HFFc6 (cell line): ENCODE results near the gene ZNF581. TPM values are rescaled to one million over a fixed set of nuclear protein-coding genes. Genes with fewer than 3 reads are reported as not detected.

Experiments
- DNase-seq: peaks from one replicate; pipeline ENCODE4 v3.0.0-alpha.2; 2018
- H3K27ac Mint-ChIP-seq: 2 replicates; pipeline ENCODE4 v1.8.0; 2020; ENCODE audit warnings: mild to moderate bottlenecking, mixed read lengths
- H3K27me3 Mint-ChIP-seq: 2 replicates; pipeline ENCODE4 v1.8.0; 2021; ENCODE audit warnings: mild to moderate bottlenecking, moderate library complexity, mixed read lengths; ENCODE audit not compliant: insufficient read depth
- H3K36me3 Mint-ChIP-seq: 2 replicates; pipeline ENCODE4 v1.8.0; 2021; ENCODE audit warnings: low read depth, mixed read lengths
- H3K4me1 Mint-ChIP-seq: 2 replicates; pipeline ENCODE4 v1.8.0; 2020; ENCODE audit warnings: low read depth, mixed read lengths
- H3K4me3 Mint-ChIP-seq: 2 replicates; pipeline ENCODE4 v1.8.0; 2020; ENCODE audit warnings: mild to moderate bottlenecking, moderate library complexity, mixed read lengths
- H3K9me3 Mint-ChIP-seq: 2 replicates; pipeline ENCODE4 v1.8.0; 2020; ENCODE audit warnings: mild to moderate bottlenecking, mixed read lengths
- CTCF ChIP-seq: fragments of 200-600 bp; sonication (generic); IDR thresholded peaks from 2 replicates; pipeline ENCODE4 v1.5.0; 2021; ENCODE audit warnings: antibody characterized with exemption, mild to moderate bottlenecking
- total RNA-seq, 6 experiments: library from RNA; stranded (reverse); fragmentation: NEBNext Ultra II Directional; extraction: Animal tissue kit (Norgen Biotek cat#: 25700); gene quantifications; 2 replicates in 1 of 6; 3 replicates in 5 of 6; pipeline ENCODE4 v1.2.3, GENCODE V29; 2021

ZNF581 gene
- total RNA-seq, 6 experiments from 2014 or later: 20.1 to 25.8 (median 21.9) TPM

- no peak for DNase-seq
- H3K27me3 Mint-ChIP-seq: peaks cover 7% of the 10 kb centered on the region
- H3K9me3 Mint-ChIP-seq: no peaks in the 10 kb centered on the region
- no peak overlapping the region for H3K27ac Mint-ChIP-seq
- H3K4me1 Mint-ChIP-seq: peaks cover 58% of the 10 kb centered on the region
- no peak for TF ChIP-seq CTCF
- H3K36me3 Mint-ChIP-seq: peaks cover 32% of the 10 kb centered on the region
- H3K4me3 Mint-ChIP-seq: no peak overlapping the region
Measured at GRCh38 chr19:55678121-55678671, 34.7 kb downstream of the ZNF581 start.

- Mint-ChIP-seq H3K36me3 (peaks cover 32% of the 10 kb centered on the region), H3K4me1 (peaks cover 47% of the 10 kb centered on the region), H3K9me3 (no peaks in the 10 kb centered on the region), H3K27ac (peak overlapping the region; percentile 63), H3K4me3 (no peak overlapping the region), H3K27me3 (peaks cover 7% of the 10 kb centered on the region; the same call in 1 of the 2 replicates)
- peak; percentile 38 for DNase-seq
- TF ChIP-seq CTCF: no peak
Measured at GRCh38 chr19:55679343-55680257, 36.2 kb downstream of the ZNF581 start.

- Mint-ChIP-seq H3K9me3 (no peaks in the 10 kb centered on the region), H3K27ac (no peak overlapping the region), H3K4me3 (no peak overlapping the region), H3K36me3 (peaks cover 29% of the 10 kb centered on the region), H3K4me1 (peaks cover 47% of the 10 kb centered on the region), H3K27me3 (peaks cover 5% of the 10 kb centered on the region; the same call in 1 of the 2 replicates)
- no peak for DNase-seq
- no peak for TF ChIP-seq CTCF
Measured at GRCh38 chr19:55680339-55681130, 37.1 kb downstream of the ZNF581 start.

- no peaks in the 10 kb centered on the region for H3K9me3 Mint-ChIP-seq
- H3K27ac Mint-ChIP-seq: no peak overlapping the region
- H3K36me3 Mint-ChIP-seq: peaks cover 25% of the 10 kb centered on the region
- H3K4me3 Mint-ChIP-seq: no peak overlapping the region
- DNase-seq: peak; percentile 28
- TF ChIP-seq CTCF: no peak
- H3K4me1 Mint-ChIP-seq: peaks cover 43% of the 10 kb centered on the region
- H3K27me3 Mint-ChIP-seq: peaks cover 4% of the 10 kb centered on the region
Measured at GRCh38 chr19:55681131-55682092, 38.0 kb downstream of the ZNF581 start.
